ENCODE data around the gene HTRA1. TPM values are rescaled to one million over a fixed set of nuclear protein-coding genes. Genes with fewer than 3 reads are reported as not detected.

Gene HTRA1
- polyA plus RNA-seq, 6 donors from 2014 or later = not detected

- DNase-seq (no peak), ATAC-seq (ENCODE audit: low read depth in 2 of 2) (no peak)
- peaks cover 22 to 46% (median 33%) of the 10 kb centered on the region in 3 donors for H3K27me3 Mint-ChIP-seq
- H3K36me3 Mint-ChIP-seq = peaks cover 0 to 2% of the 10 kb centered on the region in 2 donors
- no peaks in the 10 kb centered on the region for H3K4me1 Mint-ChIP-seq
- H3K4me3 Mint-ChIP-seq = no peak overlapping the region
- no peak overlapping the region for H3K27ac Mint-ChIP-seq
- H3K9me3 Mint-ChIP-seq = peaks cover 0 to under 1% (median 0%) of the 10 kb centered on the region in 7 donors
These were observed 89.6 kb downstream of the HTRA1 start for GRCh38 chr10:122550983-122551382.

GRCh38 chr10:122551450-122551849 lies 90.1 kb downstream of the HTRA1 start:
- Mint-ChIP-seq H3K36me3 (peaks cover 0 to 6% of the 10 kb centered on the region in 2 donors), H3K27me3 (peaks cover 23 to 46% (median 29%) of the 10 kb centered on the region in 3 donors), H3K4me3 (no peak overlapping the region), H3K27ac (no peak overlapping the region), H3K9me3 (peaks cover 0 to 5% (median 4%) of the 10 kb centered on the region in 7 donors), H3K4me1 (no peaks in the 10 kb centered on the region)
- ATAC-seq (ENCODE audit: low read depth in 2 of 2) = no peak
- DNase-seq = no peak

- DNase-seq = no peak
- Mint-ChIP-seq H3K4me1 (no peaks in the 10 kb centered on the region), H3K4me3 (no peak overlapping the region), H3K9me3 (peaks cover 0 to 5% (median 4%) of the 10 kb centered on the region in 7 donors), H3K36me3 (peaks cover 0 to 7% of the 10 kb centered on the region in 2 donors), H3K27ac (peak overlapping the region in 1 of 6 donors; percentile 83), H3K27me3 (peaks cover 25 to 46% (median 32%) of the 10 kb centered on the region in 3 donors)
- ATAC-seq (ENCODE audit: low read depth in 2 of 2) = no peak
These were observed 92.0 kb downstream of the HTRA1 start for GRCh38 chr10:122553341-122553740.

- ATAC-seq (ENCODE audit: low read depth in 2 of 2) = no peak
- H3K4me3 Mint-ChIP-seq = no peak overlapping the region
- H3K27me3 Mint-ChIP-seq = peaks cover 36 to 44% (median 41%) of the 10 kb centered on the region in 3 donors
- H3K36me3 Mint-ChIP-seq = peaks cover 4 to 7% of the 10 kb centered on the region in 2 donors
- no peaks in the 10 kb centered on the region for H3K4me1 Mint-ChIP-seq
- peaks cover 2 to 5% (median 4%) of the 10 kb centered on the region in 7 donors for H3K9me3 Mint-ChIP-seq
- DNase-seq = no peak
- H3K27ac Mint-ChIP-seq = peak overlapping the region in 1 of 6 donors; percentile 43
These were observed 93.0 kb downstream of the HTRA1 start for GRCh38 chr10:122554131-122555036.

- ATAC-seq (ENCODE audit: low read depth in 2 of 2) = no peak
These were observed 94.1 kb downstream of the HTRA1 start for GRCh38 chr10:122555442-122555841.

GRCh38 chr10:122557516-122557915 lies 96.2 kb downstream of the HTRA1 start:
- ATAC-seq (ENCODE audit: low read depth in 2 of 2) = no peak
- peaks cover 2 to 5% (median 4%) of the 10 kb centered on the region in 7 donors for H3K9me3 Mint-ChIP-seq
- H3K4me1 Mint-ChIP-seq = no peaks in the 10 kb centered on the region
- H3K36me3 Mint-ChIP-seq = peaks cover 4 to 7% of the 10 kb centered on the region in 2 donors
- H3K27me3 Mint-ChIP-seq = peaks cover 47 to 49% (median 49%) of the 10 kb centered on the region in 3 donors
- no peak overlapping the region for H3K4me3 Mint-ChIP-seq
- H3K27ac Mint-ChIP-seq = no peak overlapping the region
- no peak for DNase-seq

More at GRCh38 chr10:122555442-122555841, 94.1 kb downstream of the HTRA1 start:
- Mint-ChIP-seq H3K27ac (no peak overlapping the region), H3K36me3 (peaks cover 4 to 7% of the 10 kb centered on the region in 2 donors), H3K4me1 (no peaks in the 10 kb centered on the region), H3K27me3 (peaks cover 35 to 46% (median 42%) of the 10 kb centered on the region in 3 donors), H3K9me3 (peaks cover 2 to 5% (median 4%) of the 10 kb centered on the region in 7 donors), H3K4me3 (no peak overlapping the region)
- no peak for DNase-seq

GRCh38 chr10:122558452-122558851 lies 97.1 kb downstream of the HTRA1 start:
- Mint-ChIP-seq H3K4me3 (no peak overlapping the region), H3K4me1 (no peaks in the 10 kb centered on the region), H3K9me3 (peaks cover 2 to 5% (median 4%) of the 10 kb centered on the region in 7 donors), H3K27me3 (peaks cover 41 to 53% (median 49%) of the 10 kb centered on the region in 3 donors), H3K27ac (no peak overlapping the region), H3K36me3 (peaks cover 4 to 7% of the 10 kb centered on the region in 2 donors)
- DNase-seq = no peak
- ATAC-seq (ENCODE audit: low read depth in 2 of 2) = no peak

- Mint-ChIP-seq H3K36me3 (peaks cover 4 to 7% of the 10 kb centered on the region in 2 donors), H3K27me3 (peaks cover 45 to 52% (median 49%) of the 10 kb centered on the region in 3 donors), H3K9me3 (peaks cover 2 to 5% (median 4%) of the 10 kb centered on the region in 7 donors), H3K27ac (peak overlapping the region in 1 of 6 donors; percentile 22), H3K4me3 (no peak overlapping the region), H3K4me1 (no peaks in the 10 kb centered on the region)
- DNase-seq (no peak), ATAC-seq (ENCODE audit: low read depth in 2 of 2) (no peak)
These were observed 97.9 kb downstream of the HTRA1 start for GRCh38 chr10:122559228-122559627.

GRCh38 chr10:122560279-122560804 lies 99.0 kb downstream of the HTRA1 start, which contains the start of gene DMBT1:
DMBT1 (plus strand) TSS chr10:122560754; CDS start chr10:122560771, 17 bp downstream.
- peak within 1 kb of the TSS in 1 of 6 donors; percentile 19 for H3K27ac Mint-ChIP-seq
- H3K4me1 Mint-ChIP-seq = no peaks in the 10 kb centered on the region
- DNase-seq (no peak), ATAC-seq (ENCODE audit: low read depth in 2 of 2) (no peak)
- no peak within 1 kb of the TSS for H3K4me3 Mint-ChIP-seq
- peaks cover 43 to 45% (median 43%) of the 10 kb centered on the region in 3 donors for H3K27me3 Mint-ChIP-seq
- peaks cover 4 to 7% of the 10 kb centered on the region in 2 donors for H3K36me3 Mint-ChIP-seq
- peaks cover 2 to 5% (median 4%) of the 10 kb centered on the region in 7 donors for H3K9me3 Mint-ChIP-seq

- H3K27me3 Mint-ChIP-seq = peaks cover 34 to 48% (median 37%) of the 10 kb centered on the region in 3 donors
- peaks cover 3 to 4% of the 10 kb centered on the region in 2 donors for H3K36me3 Mint-ChIP-seq
- no peak overlapping the region for H3K27ac Mint-ChIP-seq
- no peak overlapping the region for H3K4me3 Mint-ChIP-seq
- ATAC-seq (ENCODE audit: low read depth in 2 of 2) = no peak
- H3K9me3 Mint-ChIP-seq = peaks cover under 1 to 4% (median 2%) of the 10 kb centered on the region in 7 donors
- no peak for DNase-seq
- no peaks in the 10 kb centered on the region for H3K4me1 Mint-ChIP-seq
These were observed 99.9 kb downstream of the HTRA1 start for GRCh38 chr10:122561212-122561611.

- peaks cover 0 to 4% (median 0%) of the 10 kb centered on the region in 7 donors for H3K9me3 Mint-ChIP-seq
- H3K27me3 Mint-ChIP-seq = peaks cover 28 to 48% (median 32%) of the 10 kb centered on the region in 3 donors
- H3K4me1 Mint-ChIP-seq = no peaks in the 10 kb centered on the region
- no peak for ATAC-seq (ENCODE audit: low read depth in 2 of 2)
- no peak overlapping the region for H3K4me3 Mint-ChIP-seq
- no peak overlapping the region for H3K27ac Mint-ChIP-seq
- peaks cover 0 to 4% of the 10 kb centered on the region in 2 donors for H3K36me3 Mint-ChIP-seq
- DNase-seq = no peak
These were observed 100.4 kb downstream of the HTRA1 start for GRCh38 chr10:122561792-122562191.

All from naive B cell (primary cell).